CD1c-positive myeloid dendritic cell (primary cell): ENCODE data around the gene TRIM66.

Source experiments
- DNase-seq: peaks from one replicate; pipeline ENCODE4 v3.0.0-alpha.2; 2016; ENCODE audit errors: extremely low spot score

The TRIM66 gene

GRCh38 chr11:8612522-8612921 lies 69.9 kb downstream of the TRIM66 start:
- no peak for DNase-seq

GRCh38 chr11:8610532-8611116 lies 71.8 kb downstream of the TRIM66 start:
- no peak for DNase-seq

- DNase-seq = no peak
These were observed 73.8 kb downstream of the TRIM66 start for GRCh38 chr11:8608652-8609051.

GRCh38 chr11:8605971-8606563 lies 76.4 kb downstream of the TRIM66 start:
- DNase-seq = no peak

GRCh38 chr11:8604078-8604723 lies 78.3 kb downstream of the TRIM66 start:
- DNase-seq = peak; percentile 50

GRCh38 chr11:8603696-8604077 lies 78.8 kb downstream of the TRIM66 start:
- no peak for DNase-seq

- no peak for DNase-seq
These were observed 80.9 kb downstream of the TRIM66 start for GRCh38 chr11:8601376-8602133.

GRCh38 chr11:8598506-8598905 lies 84.0 kb downstream of the TRIM66 start:
- DNase-seq = no peak

- DNase-seq = peak; percentile 13
These were observed 85.3 kb downstream of the TRIM66 start for GRCh38 chr11:8597182-8597581.

- DNase-seq = no peak
These were observed 85.9 kb downstream of the TRIM66 start for GRCh38 chr11:8596504-8597046.

GRCh38 chr11:8593935-8594909 lies 88.2 kb downstream of the TRIM66 start, which contains the start of gene STK33:
Gene STK33, minus strand, starts transcription at chr11:8594228. Its CDS starts 119,323 bp downstream, at chr11:8474905.
- no peak for DNase-seq

- no peak for DNase-seq
These were observed 89.0 kb downstream of the TRIM66 start for GRCh38 chr11:8593455-8593854.

- DNase-seq = no peak
These were observed 94.5 kb downstream of the TRIM66 start for GRCh38 chr11:8587915-8588314.

GRCh38 chr11:8586805-8587204 lies 95.7 kb downstream of the TRIM66 start:
- DNase-seq = no peak

GRCh38 chr11:8586184-8586583 lies 96.3 kb downstream of the TRIM66 start:
- DNase-seq = no peak

GRCh38 chr11:8584511-8584910 lies 98.0 kb downstream of the TRIM66 start:
- no peak for DNase-seq

GRCh38 chr11:8584082-8584481 lies 98.4 kb downstream of the TRIM66 start:
- DNase-seq = no peak

GRCh38 chr11:8581300-8581699 lies 101.2 kb downstream of the TRIM66 start:
- no peak for DNase-seq

- DNase-seq = no peak
These were observed 104.5 kb downstream of the TRIM66 start for GRCh38 chr11:8577791-8578581.

- DNase-seq = no peak
These were observed 107.7 kb downstream of the TRIM66 start for GRCh38 chr11:8574798-8575197.
